ENCODE measurements around the gene TSPAN33. TPM values are rescaled to one million over a fixed set of nuclear protein-coding genes. Genes with fewer than 3 reads are reported as not detected.

Gene TSPAN33
- total RNA-seq, 1 experiment from 2014 or later: 12.4 TPM

DNA sequence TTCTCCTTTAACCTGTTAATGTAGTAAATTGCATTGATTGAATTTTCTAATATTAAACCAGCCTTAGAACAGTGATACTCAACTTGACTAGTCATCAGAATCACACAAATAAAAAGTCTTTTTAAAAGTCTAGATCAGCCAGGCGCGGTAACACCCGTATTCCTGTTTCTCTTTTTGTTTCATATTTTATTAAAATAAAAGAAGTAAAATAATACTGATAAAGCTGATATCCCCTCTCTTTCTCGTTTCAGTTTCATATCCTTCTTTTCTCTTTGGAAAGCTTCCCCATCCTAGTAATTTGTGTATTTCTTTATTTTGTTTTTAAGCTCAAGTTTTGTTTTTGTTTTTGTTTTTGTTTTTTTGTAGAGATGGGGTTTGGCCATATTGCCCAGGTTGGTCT lies 53.3 kb downstream of the TSPAN33 start:
- Mint-ChIP-seq H3K4me3 (ENCODE audit: low read depth, unreplicated experiment) (no peak overlapping the region), H3K27me3 (ENCODE audit: unreplicated experiment) (peaks cover 30% of the 10 kb centered on the region), H3K9me3 (ENCODE audit: low read depth, unreplicated experiment) (no peaks in the 10 kb centered on the region), H3K36me3 (ENCODE audit: insufficient read depth, unreplicated experiment) (no peaks in the 10 kb centered on the region), H3K4me1 (ENCODE audit: low read depth, unreplicated experiment) (no peaks in the 10 kb centered on the region), H3K27ac (ENCODE audit: unreplicated experiment) (no peak overlapping the region)
- no peak for DNase-seq
- intact Hi-C loops (cut with micrococcal nuclease; ENCODE audit: unreplicated experiment): no loop called here
- no TSS peak for BruUV-seq (replicated peaks)
- CTCF ChIA-PET: no interaction called here
- TF ChIP-seq, protein P1, sequence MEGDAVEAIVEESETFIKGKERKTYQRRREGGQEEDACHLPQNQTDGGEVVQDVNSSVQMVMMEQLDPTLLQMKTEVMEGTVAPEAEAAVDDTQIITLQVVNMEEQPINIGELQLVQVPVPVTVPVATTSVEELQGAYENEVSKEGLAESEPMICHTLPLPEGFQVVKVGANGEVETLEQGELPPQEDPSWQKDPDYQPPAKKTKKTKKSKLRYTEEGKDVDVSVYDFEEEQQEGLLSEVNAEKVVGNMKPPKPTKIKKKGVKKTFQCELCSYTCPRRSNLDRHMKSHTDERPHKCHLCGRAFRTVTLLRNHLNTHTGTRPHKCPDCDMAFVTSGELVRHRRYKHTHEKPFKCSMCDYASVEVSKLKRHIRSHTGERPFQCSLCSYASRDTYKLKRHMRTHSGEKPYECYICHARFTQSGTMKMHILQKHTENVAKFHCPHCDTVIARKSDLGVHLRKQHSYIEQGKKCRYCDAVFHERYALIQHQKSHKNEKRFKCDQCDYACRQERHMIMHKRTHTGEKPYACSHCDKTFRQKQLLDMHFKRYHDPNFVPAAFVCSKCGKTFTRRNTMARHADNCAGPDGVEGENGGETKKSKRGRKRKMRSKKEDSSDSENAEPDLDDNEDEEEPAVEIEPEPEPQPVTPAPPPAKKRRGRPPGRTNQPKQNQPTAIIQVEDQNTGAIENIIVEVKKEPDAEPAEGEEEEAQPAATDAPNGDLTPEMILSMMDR (IDR thresholded peaks at IDR 0.05; ENCODE audit: unreplicated experiment): no peak

DNA sequence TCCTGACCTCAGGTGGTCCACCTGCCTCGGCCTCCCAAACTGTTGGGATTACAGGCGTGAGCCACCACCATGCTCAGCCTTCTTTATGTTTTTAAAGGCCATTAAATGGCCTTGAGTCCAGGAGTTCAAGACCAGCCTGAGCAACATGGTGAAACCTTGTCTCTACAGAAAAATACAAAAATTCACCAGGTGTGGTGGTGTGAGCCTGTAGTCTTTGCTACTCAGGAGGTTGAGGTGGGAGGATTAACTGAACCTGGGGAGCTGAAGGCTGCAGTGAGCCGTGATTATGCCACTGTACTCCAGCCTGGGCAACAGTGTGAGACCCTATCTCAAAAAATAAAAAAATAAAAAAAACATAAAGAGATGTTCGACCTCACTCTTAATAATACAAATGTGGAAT lies 54.9 kb downstream of the TSPAN33 start:
- Mint-ChIP-seq H3K4me3 (ENCODE audit: low read depth, unreplicated experiment) (no peak overlapping the region), H3K36me3 (ENCODE audit: insufficient read depth, unreplicated experiment) (no peaks in the 10 kb centered on the region), H3K27ac (ENCODE audit: unreplicated experiment) (no peak overlapping the region), H3K9me3 (ENCODE audit: low read depth, unreplicated experiment) (no peaks in the 10 kb centered on the region), H3K4me1 (ENCODE audit: low read depth, unreplicated experiment) (no peaks in the 10 kb centered on the region), H3K27me3 (ENCODE audit: unreplicated experiment) (peaks cover 32% of the 10 kb centered on the region)
- no TSS peak for BruUV-seq (replicated peaks)
- intact Hi-C loops (cut with micrococcal nuclease; ENCODE audit: unreplicated experiment): no loop called here
- no peak for DNase-seq
- TF ChIP-seq, protein P1 (IDR thresholded peaks at IDR 0.05; ENCODE audit: unreplicated experiment): no peak
- CTCF ChIA-PET: no interaction called here

DNA sequence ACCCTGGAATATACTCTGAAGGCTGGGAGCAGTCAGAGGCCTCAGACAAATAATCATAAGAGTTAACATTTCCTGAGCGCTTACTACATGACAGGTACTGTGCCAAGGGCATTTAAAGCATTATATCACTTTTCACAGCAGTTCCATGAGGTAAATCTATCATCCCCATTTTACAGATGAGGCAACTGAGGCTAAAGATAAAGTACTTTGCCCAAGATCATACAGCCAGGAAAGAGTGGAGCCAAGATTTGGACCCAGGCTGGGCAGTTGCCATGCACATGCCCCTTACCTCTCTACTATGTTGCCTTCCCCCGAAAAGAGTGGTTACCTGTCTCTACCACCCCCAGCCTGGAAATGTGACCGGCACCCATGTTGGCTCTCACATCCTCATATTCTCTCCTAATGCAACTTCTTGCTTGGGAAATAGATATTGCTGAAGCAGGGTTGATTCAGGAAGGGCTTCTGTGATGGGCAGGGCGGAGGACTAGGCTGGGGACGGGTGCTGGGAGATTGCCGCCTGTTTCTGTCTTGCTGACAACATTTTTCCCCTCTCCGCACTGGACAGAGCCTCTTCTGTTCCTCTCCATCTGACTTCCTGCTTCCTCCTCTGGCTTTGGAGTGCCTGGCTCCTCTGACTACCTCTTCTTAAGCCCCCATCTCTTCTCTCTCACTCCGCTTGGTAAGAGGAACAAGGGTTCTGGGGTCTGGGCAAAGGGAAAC lies 57.7 kb downstream of the TSPAN33 start:
- BruUV-seq (replicated peaks): no TSS peak
- no peaks in the 10 kb centered on the region for H3K9me3 Mint-ChIP-seq (ENCODE audit: low read depth, unreplicated experiment)
- no peak overlapping the region for H3K27ac Mint-ChIP-seq (ENCODE audit: unreplicated experiment)
- H3K4me3 Mint-ChIP-seq (ENCODE audit: low read depth, unreplicated experiment): no peak overlapping the region
- no peaks in the 10 kb centered on the region for H3K4me1 Mint-ChIP-seq (ENCODE audit: low read depth, unreplicated experiment)
- peaks cover 32% of the 10 kb centered on the region for H3K27me3 Mint-ChIP-seq (ENCODE audit: unreplicated experiment)
- TF ChIP-seq, protein P1 (IDR thresholded peaks at IDR 0.05; ENCODE audit: unreplicated experiment): no peak
- no peaks in the 10 kb centered on the region for H3K36me3 Mint-ChIP-seq (ENCODE audit: insufficient read depth, unreplicated experiment)
- no peak for DNase-seq
- CTCF ChIA-PET: no interaction called here
- intact Hi-C loops (cut with micrococcal nuclease; ENCODE audit: unreplicated experiment): no loop called here

DNA sequence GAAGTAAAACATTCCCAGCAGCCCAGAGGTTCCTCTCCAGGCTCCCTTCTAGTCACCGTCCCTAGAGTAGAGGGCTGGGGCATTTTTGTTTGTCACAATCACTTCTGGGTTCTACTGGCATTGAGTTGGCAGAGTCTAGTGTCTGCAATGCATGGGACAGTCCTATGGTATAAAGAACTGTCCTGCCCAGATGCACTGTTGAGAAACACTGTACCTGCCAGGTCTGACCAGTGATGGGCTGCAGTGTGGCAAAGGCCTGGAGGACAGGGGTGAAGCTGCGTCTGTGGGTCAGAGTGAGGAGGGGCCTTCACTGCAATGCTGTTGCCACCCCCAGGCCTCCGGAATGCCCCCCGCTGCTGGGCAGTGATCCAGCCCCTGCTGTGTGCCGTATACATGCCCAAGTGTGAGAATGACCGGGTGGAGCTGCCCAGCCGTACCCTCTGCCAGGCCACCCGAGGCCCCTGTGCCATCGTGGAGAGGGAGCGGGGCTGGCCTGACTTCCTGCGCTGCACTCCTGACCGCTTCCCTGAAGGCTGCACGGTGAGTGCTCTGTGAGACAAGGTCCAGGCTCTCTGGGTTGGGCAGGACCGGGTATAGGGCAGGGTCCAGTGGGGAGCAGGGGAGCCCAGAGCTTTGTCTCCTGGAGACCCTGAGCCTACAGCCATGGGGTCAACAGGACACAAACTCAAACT lies 58.7 kb downstream of the TSPAN33 start:
- no peak overlapping the region for H3K4me3 Mint-ChIP-seq (ENCODE audit: low read depth, unreplicated experiment)
- no peaks in the 10 kb centered on the region for H3K9me3 Mint-ChIP-seq (ENCODE audit: low read depth, unreplicated experiment)
- intact Hi-C loops (cut with micrococcal nuclease; ENCODE audit: unreplicated experiment): no loop called here
- no peak overlapping the region for H3K27ac Mint-ChIP-seq (ENCODE audit: unreplicated experiment)
- CTCF ChIA-PET: interaction anchor here (0.6 kb wide), 1 partner anchor 9 kb away, joined by 3 read pairs; no protein-coding TSS in a partner anchor
- no peaks in the 10 kb centered on the region for H3K4me1 Mint-ChIP-seq (ENCODE audit: low read depth, unreplicated experiment)
- BruUV-seq (replicated peaks): no TSS peak
- H3K36me3 Mint-ChIP-seq (ENCODE audit: insufficient read depth, unreplicated experiment): no peaks in the 10 kb centered on the region
- H3K27me3 Mint-ChIP-seq (ENCODE audit: unreplicated experiment): peaks cover 26% of the 10 kb centered on the region
- DNase-seq: no peak
- TF ChIP-seq, protein P1 (IDR thresholded peaks at IDR 0.05; ENCODE audit: unreplicated experiment): no peak
